GM13976 (cell line): ENCODE results near the gene SAMD1.

Experiments
- DNase-seq: peaks from one replicate; pipeline ENCODE4 v3.0.0; 2012; ENCODE audit warnings: low spot score
- in situ Hi-C: fragments of 300-500 bp; cut with MboI; formaldehyde crosslinking; loops from one replicate; pipeline ENCODE4 v1.12.0; 2022; ENCODE audit warnings: low sequenced_read_pairs, mixed read lengths, inconsistent platforms; ENCODE audit not compliant: unreplicated experiment
- TF ChIP-seq, protein P1 (sequence below): IDR thresholded peaks from 2 replicates; pipeline ENCODE4 v1.5.1; 2012; ENCODE audit warnings: borderline replicate concordance, mild to moderate bottlenecking; ENCODE audit not compliant: insufficient read depth; ENCODE audit errors: extremely low read depth, missing control alignments, control extremely low read depth

Gene SAMD1

DNA sequence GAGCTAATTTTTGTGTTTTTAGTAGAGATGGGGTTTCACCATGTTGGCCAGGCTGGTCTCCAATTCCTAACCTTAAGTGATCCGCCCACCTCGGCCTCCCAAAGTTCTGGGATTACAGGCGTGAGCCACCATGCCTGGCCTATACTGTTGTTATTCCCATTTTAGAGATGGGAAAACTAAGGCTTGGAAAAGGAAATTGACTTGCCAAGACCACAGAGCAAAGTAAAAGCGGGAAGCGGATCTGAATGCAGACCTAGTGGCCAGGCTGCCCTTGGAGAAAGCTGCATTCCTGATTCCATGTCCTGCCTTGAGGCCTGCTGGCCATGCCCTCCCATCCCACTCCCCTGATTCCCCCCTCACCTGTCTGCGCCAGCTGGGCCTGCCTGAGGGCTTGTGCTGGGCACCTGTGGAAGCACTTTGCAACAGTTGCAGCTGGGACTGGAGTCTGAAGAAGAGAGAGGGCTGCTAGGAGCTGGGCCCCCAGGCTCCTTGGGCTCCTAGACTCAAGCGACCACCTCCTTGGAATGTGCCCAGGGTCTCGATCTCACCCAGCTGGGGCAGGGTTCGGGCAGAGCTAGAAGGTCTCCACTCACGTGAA lies 34.4 kb downstream of the SAMD1 start:
- in situ Hi-C loops = loop anchor here (25.0 kb wide), 1 partner anchor 444 kb away; no protein-coding TSS in a partner anchor
- TF ChIP-seq, protein P1, sequence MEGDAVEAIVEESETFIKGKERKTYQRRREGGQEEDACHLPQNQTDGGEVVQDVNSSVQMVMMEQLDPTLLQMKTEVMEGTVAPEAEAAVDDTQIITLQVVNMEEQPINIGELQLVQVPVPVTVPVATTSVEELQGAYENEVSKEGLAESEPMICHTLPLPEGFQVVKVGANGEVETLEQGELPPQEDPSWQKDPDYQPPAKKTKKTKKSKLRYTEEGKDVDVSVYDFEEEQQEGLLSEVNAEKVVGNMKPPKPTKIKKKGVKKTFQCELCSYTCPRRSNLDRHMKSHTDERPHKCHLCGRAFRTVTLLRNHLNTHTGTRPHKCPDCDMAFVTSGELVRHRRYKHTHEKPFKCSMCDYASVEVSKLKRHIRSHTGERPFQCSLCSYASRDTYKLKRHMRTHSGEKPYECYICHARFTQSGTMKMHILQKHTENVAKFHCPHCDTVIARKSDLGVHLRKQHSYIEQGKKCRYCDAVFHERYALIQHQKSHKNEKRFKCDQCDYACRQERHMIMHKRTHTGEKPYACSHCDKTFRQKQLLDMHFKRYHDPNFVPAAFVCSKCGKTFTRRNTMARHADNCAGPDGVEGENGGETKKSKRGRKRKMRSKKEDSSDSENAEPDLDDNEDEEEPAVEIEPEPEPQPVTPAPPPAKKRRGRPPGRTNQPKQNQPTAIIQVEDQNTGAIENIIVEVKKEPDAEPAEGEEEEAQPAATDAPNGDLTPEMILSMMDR = no peak

DNA sequence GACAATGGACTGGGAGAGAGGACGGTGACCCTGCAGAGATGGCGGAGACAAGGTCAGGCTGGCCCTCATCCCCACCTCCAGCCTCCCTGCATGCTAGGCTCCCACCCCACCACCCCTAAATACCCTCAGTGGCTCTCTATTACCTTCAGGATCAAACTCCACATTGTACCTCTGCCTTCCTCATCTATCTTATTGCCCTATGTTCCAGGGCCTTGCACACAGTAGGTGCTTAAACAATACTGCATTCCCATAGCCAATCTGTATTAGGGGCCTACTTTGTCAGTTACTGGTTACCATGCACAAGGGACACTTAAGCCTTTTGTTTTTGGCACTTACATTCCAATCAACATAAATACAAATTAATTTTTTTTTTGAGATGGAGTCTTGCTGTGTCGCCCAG lies 35.2 kb downstream of the SAMD1 start:
- in situ Hi-C loops = loop anchor here (25.0 kb wide), 1 partner anchor 443 kb away; no protein-coding TSS in a partner anchor
- TF ChIP-seq, protein P1 = no peak
- peak; percentile 17 for DNase-seq

More for the DNA sequence above, 34.4 kb downstream of the SAMD1 start:
- DNase-seq = no peak

DNA sequence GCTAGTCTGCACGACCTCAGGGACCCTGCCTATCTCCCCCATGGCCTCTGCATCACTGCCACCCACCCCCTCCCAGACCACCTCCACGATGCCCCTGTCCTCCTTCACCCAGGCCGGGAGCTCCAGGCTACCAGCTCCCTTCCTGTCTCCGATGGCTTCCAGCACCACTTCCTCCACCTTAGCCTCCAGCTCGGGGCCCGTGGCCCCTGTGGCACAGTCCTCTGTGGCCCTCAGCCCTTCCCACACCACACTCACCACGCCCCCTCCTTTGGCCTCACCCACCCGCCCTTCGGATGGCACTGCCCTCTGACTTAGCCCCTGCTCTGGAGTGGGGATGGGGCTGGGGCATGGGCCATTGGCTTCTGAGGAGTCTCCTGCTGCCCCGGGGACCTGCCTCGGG lies 35.8 kb downstream of the SAMD1 start:
- TF ChIP-seq, protein P1 = no peak
- DNase-seq = peak; percentile 27
- in situ Hi-C loops = loop anchor here (25.0 kb wide), 1 partner anchor 442 kb away; no protein-coding TSS in a partner anchor

GRCh38 chr19:14054099-14054498 lies 36.5 kb downstream of the SAMD1 start:
- TF ChIP-seq, protein P1 = no peak
- DNase-seq = no peak
- in situ Hi-C loops = loop anchor here (25.0 kb wide), 1 partner anchor 442 kb away; no protein-coding TSS in a partner anchor

DNA sequence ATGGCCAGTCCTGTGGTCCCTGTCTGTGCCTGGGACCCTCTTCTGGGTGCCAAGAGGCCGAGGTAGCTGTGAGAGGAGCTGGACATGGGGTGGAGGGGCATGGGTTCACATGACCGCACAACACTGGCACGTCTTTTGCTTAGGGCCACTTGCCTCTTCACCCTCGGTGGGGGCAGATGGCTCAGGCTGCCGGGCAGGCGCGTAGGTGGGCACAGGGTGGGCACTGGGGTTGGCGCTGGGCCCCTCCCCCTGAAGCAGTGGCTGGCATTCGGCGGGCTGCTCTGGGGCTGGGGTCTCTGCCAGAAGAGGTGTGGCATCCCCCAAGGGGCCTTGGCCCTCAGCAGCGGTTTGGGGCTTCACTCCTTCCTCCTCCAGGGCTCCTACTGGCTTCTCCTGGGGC lies 37.1 kb downstream of the SAMD1 start:
- TF ChIP-seq, protein P1 = no peak
- DNase-seq = no peak
- in situ Hi-C loops = loop anchor here (25.0 kb wide), 1 partner anchor 441 kb away; no protein-coding TSS in a partner anchor

DNA sequence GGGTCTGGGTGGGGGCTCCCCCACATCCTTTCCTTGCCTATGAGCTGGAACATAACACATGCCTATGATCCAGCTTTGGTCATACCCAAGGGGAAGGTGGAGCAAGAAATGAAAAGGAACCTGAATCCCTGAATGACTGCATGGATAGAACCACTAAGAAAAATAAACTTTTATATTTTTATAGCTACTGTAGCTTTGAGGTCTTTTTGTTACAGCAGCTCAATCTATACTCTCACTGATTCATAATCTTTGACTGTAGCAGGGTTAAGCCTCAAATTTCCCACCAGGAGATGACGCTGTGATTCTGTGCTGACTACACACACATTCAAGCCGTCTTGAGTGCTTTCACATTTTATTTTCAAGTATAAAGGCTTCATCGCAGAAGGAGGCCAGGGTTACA lies 37.5 kb downstream of the SAMD1 start:
- TF ChIP-seq, protein P1 = no peak
- no peak for DNase-seq
- in situ Hi-C loops = loop anchor here (25.0 kb wide), 1 partner anchor 441 kb away; no protein-coding TSS in a partner anchor

- DNase-seq = no peak
- TF ChIP-seq, protein P1 = no peak
- in situ Hi-C loops = loop anchor here (25.0 kb wide), 1 partner anchor 440 kb away; no protein-coding TSS in a partner anchor
Measured at GRCh38 chr19:14052470-14052869, 38.1 kb downstream of the SAMD1 start.
